ENCODE results near the gene EXOSC9. TPM values are rescaled to one million over a fixed set of nuclear protein-coding genes. Genes with fewer than 3 reads are reported as not detected.

Gene EXOSC9
- polyA plus RNA-seq, 1 of the 3 experiments (the other 2 are of a cell fraction) = 38.8 TPM

- TF ChIP-seq RXRA (IDR thresholded peaks at IDR 0.05; ENCODE audit: borderline replicate concordance, low read depth) = no peak
- TF ChIP-seq ZBTB33 (IDR thresholded peaks at IDR 0.05; ENCODE audit: borderline replicate concordance, low read depth) = no peak
- TF ChIP-seq EP300 (IDR thresholded peaks at IDR 0.05; ENCODE audit: borderline replicate concordance in 1 of 2, low read depth in 1 of 2, low read length in 1 of 2) = no peak
- no peak for TF ChIP-seq RCOR1 (IDR thresholded peaks at IDR 0.05; ENCODE audit: low read length)
- TF ChIP-seq USF2 (IDR thresholded peaks at IDR 0.05; ENCODE audit: borderline replicate concordance, low read depth, low read length) = no peak
- TF ChIP-seq CTCF (IDR thresholded peaks at IDR 0.05) = no peak
- no peak for TF ChIP-seq SIN3A (IDR thresholded peaks at IDR 0.05; ENCODE audit: borderline replicate concordance, low read depth, low read length)
- Histone ChIP-seq H3K9me3 (no peaks in the 10 kb centered on the region), H3K4me3 (ENCODE audit: low read depth in 2 of 2, low read length in 1 of 2) (no peak overlapping the region), H3K4me2 (0 out of 2 replicates have a peak overlapping the region, but pooled peaks have one; percentile 7), H2AFZ (ENCODE audit: low read depth) (peak overlapping the region; percentile 55), H4K20me1 (ENCODE audit: insufficient read depth) (no peaks in the 10 kb centered on the region), H3K9me2 (no peaks in the 10 kb centered on the region), H3K27ac (ENCODE audit: low read depth in 2 of 2, low read length in 1 of 2) (peak overlapping the region; percentile 60 to 75; a peak in 3 of 4 replicates), H3F3A (replicated peaks; ENCODE audit: insufficient read depth) (peaks cover 9% of the 10 kb centered on the region), H3K4me1 (ENCODE audit: control insufficient read depth in 1 of 2, insufficient read depth in 2 of 2, low read depth in 1 of 2, low read length in 1 of 2) (peaks cover 0 to 18% of the 10 kb centered on the region in 2 experiments; a peak in 2 of 4 replicates), H3K79me2 (ENCODE audit: insufficient read depth) (no peaks in the 10 kb centered on the region), H3K36me3 (replicated peaks in 1 of 2; ENCODE audit: control insufficient read depth in 1 of 2, insufficient read depth in 2 of 2, low read length in 1 of 2) (no peaks in the 10 kb centered on the region), H3K27me3 (ENCODE audit: insufficient read depth) (no peaks in the 10 kb centered on the region), H3K9ac (peak overlapping the region; percentile 14; the same call in 1 of the 2 replicates)
- WGBS (ENCODE audit: low lambda C conversion rate) = 24% methylated on average over 3 of the region's 3 CpGs
- ChIA-PET CTCF (no interaction called here), POLR2A (no interaction called here)
- no peak for DNase-seq
Measured at GRCh38 chr4:121777625-121778024, 23.5 kb upstream of the EXOSC9 start.

- H3K4me3 ChIP-seq (ENCODE audit: low read depth in 2 of 2, low read length in 1 of 2) = no peak overlapping the region
- no peak overlapping the region for H3K4me2 ChIP-seq
- H3K9ac ChIP-seq = peak overlapping the region; percentile 14; the same call in 1 of the 2 replicates
- H3F3A ChIP-seq (replicated peaks; ENCODE audit: insufficient read depth) = peaks cover 18% of the 10 kb centered on the region
- H3K27me3 ChIP-seq (ENCODE audit: insufficient read depth) = no peaks in the 10 kb centered on the region
- H3K27ac ChIP-seq (ENCODE audit: low read depth in 2 of 2, low read length in 1 of 2) = peak overlapping the region; percentile 60 to 75; a peak in 3 of 4 replicates
- peaks cover 0 to 5% of the 10 kb centered on the region in 2 experiments for H3K36me3 ChIP-seq (replicated peaks in 1 of 2; ENCODE audit: control insufficient read depth in 1 of 2, insufficient read depth in 2 of 2, low read length in 1 of 2)
- H2AFZ ChIP-seq (ENCODE audit: low read depth) = no peak overlapping the region; the same call in 1 of the 2 replicates
- ChIA-PET POLR2A (no interaction called here), CTCF (no interaction called here)
- 18% methylated on average over 8 of the region's 8 CpGs for WGBS (ENCODE audit: low lambda C conversion rate)
- no peak for DNase-seq
- no peaks in the 10 kb centered on the region for H3K79me2 ChIP-seq (ENCODE audit: insufficient read depth)
- peaks cover 0 to 18% of the 10 kb centered on the region in 2 experiments; a peak in 2 of 4 replicates for H3K4me1 ChIP-seq (ENCODE audit: control insufficient read depth in 1 of 2, insufficient read depth in 2 of 2, low read depth in 1 of 2, low read length in 1 of 2)
- no peaks in the 10 kb centered on the region for H4K20me1 ChIP-seq (ENCODE audit: insufficient read depth)
- 0 out of 2 replicates have a peak, but pooled peaks cover 6% of the 10 kb centered on the region for H3K9me3 ChIP-seq
- no peaks in the 10 kb centered on the region for H3K9me2 ChIP-seq
- TF ChIP-seq ELF1 (IDR thresholded peaks at IDR 0.05) (no peak), CHD2 (IDR thresholded peaks at IDR 0.05; ENCODE audit: low read length, partially characterized antibody) (no peak), EZH2phosphoT487 (IDR thresholded peaks at IDR 0.05; ENCODE audit: borderline replicate concordance, low read depth) (no peak), POLR2AphosphoS5 (IDR thresholded peaks at IDR 0.05; ENCODE audit: low read depth, low read length) (peak; percentile 73), NFIC (IDR thresholded peaks at IDR 0.05; ENCODE audit: borderline replicate concordance) (peak; percentile 67), MAX (IDR thresholded peaks at IDR 0.05; ENCODE audit: low read depth) (peak; percentile 30; the same call in 1 of the 2 replicates), PBX3 (IDR thresholded peaks at IDR 0.05) (peak; percentile 97), TAF1 (IDR thresholded peaks at IDR 0.05; ENCODE audit: borderline replicate concordance, low read depth, low read length) (no peak), FOSL2 (IDR thresholded peaks at IDR 0.05; ENCODE audit: borderline replicate concordance, low read depth) (peak; percentile 50; the same call in 1 of the 2 replicates), SIN3A (IDR thresholded peaks at IDR 0.05; ENCODE audit: borderline replicate concordance, low read depth, low read length) (peak; percentile 87), MXI1 (IDR thresholded peaks at IDR 0.05; ENCODE audit: low read depth, low read length) (no peak), EP300 (IDR thresholded peaks at IDR 0.05; ENCODE audit: borderline replicate concordance in 1 of 2, low read depth in 1 of 2, low read length in 1 of 2) (peak; percentile 78 to 93), IRF3 (IDR thresholded peaks at IDR 0.05; ENCODE audit: low read depth, low read length) (no peak)
Measured at GRCh38 chr4:121778991-121779628, 22.0 kb upstream of the EXOSC9 start.
